GM18867 (cell line): Measurements from ENCODE around the gene RGPD8.

ENCODE experiments used
- ATAC-seq: cut with Tn5 transposase; IDR thresholded peaks from one replicate; pipeline ENCODE4 v1.9.1; 2021; ENCODE audit warnings: mild to moderate bottlenecking, moderate library complexity; ENCODE audit not compliant: unreplicated experiment

The RGPD8 gene

DNA sequence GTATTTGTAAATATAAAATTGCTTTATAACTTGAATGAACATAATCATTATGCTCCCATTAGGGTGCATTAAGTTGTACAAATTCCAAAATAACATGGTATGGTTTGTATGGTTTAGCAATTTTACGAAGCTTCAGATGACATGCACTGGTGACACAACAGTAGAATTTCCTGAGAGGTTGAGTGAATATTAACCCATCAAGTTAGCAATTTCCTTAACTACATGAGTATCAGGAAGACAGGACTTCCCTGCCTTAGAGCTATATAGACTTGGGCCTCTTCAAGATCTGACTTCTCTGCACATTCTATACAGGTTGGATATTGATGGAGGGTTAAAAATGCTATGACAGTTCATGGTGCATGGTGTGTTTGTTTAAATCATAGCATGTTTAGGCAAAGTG is 97.8 kb downstream of the RGPD8 start:
- no peak for ATAC-seq

GRCh38 chr2:112332123-112332696 is 101.2 kb downstream of the RGPD8 start:
- no peak for ATAC-seq

DNA sequence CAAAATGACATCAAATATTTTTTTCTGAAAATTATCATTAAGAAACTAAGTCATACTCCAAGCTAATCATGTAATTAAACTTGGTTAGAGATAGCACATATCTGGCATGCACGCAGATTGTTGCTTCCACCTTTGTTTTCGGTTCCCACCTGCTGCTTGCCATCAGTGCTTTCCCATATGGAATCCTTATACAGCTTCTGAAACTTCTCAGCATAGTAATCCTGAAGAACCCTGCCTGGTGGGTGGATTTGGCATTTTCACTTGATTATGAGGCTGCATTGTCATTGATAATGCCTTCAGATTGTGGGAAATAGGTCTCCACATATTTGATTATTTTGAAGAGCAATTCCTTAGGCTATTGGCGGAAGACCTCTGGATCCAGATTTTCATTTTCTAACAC is 110.5 kb downstream of the RGPD8 start:
- ATAC-seq: no peak

DNA sequence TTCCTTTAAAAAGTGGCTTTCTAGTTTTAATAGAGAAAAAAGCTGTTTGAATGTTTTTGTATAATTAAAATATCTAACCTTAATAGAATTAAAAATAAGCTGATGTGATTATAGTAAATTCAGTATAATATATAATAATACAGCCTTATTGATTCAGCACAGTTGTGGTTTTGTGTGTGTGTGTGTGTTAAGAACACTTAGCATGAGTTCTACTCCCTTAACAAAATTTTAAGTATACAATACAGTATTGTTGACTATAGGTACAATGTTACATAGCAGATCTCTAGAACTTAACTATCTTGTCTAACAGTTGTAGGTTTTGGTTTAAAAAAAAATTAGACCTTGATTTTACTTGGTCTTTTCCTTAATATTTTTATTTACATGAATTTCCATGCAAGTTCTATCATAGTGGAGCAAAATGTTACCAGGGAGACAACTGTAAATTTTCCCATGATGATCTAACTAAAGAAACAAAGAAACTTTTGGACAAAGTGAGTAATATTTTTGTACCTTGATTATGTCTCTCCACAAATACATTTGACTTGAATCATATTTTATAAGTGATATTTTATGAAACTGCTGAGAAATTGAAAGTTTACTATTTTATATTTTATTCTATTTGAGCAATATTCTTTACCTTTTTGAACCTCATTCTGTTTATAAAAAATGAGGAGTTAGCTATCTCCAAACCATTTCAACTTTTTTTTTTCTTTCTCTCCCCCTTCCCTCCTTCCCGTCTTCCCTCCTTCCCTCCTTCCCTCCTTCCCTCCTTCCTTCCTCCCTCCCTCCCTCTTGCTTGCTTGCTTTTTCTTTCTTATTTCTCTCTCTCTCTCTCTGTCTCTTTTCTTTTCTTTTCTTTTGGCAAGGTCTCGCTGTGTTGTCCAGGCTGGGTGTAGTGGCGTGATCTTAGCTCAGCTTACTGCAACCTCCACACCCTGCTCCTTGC is 111.8 kb downstream of the RGPD8 start:
- ATAC-seq: no peak
